HG03571 (cell line): ENCODE measurements around the gene RGR.

ENCODE experiments used
- ATAC-seq: cut with Tn5 transposase; IDR thresholded peaks from one replicate; pipeline ENCODE4 v1.9.1; 2021; ENCODE audit not compliant: unreplicated experiment

The RGR gene

GRCh38 chr10:84244651-84245270 is at the start of gene RGR:
Gene RGR, plus strand, starts transcription at chr10:84245053. Its CDS starts 38 bp downstream, at chr10:84245091.
- no peak for ATAC-seq

- ATAC-seq = no peak
Measured at GRCh38 chr10:84196083-84196482, 48.8 kb upstream of the RGR start.

DNA sequence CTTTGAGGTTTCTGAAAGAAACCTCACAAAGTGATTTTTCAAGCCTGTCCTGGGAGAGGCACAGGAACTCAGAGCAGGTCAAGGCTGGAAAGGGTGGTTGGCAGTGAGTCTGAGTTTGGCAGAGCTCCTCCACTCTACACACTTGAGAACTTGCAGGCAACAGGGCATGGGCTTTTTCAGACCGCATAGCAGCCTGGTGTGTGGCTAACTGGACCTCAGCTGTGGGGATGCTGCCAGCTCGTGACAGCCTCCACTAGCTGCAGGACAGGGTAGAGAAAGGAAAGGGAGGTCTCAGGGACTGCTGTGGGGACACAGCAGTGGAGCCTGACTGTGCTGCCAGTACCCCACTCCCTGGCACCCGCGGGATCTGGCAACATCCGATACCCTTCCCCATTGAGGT is 47.9 kb upstream of the RGR start:
- ATAC-seq = no peak

GRCh38 chr10:84197643-84198042 is 47.2 kb upstream of the RGR start:
- ATAC-seq = no peak

DNA sequence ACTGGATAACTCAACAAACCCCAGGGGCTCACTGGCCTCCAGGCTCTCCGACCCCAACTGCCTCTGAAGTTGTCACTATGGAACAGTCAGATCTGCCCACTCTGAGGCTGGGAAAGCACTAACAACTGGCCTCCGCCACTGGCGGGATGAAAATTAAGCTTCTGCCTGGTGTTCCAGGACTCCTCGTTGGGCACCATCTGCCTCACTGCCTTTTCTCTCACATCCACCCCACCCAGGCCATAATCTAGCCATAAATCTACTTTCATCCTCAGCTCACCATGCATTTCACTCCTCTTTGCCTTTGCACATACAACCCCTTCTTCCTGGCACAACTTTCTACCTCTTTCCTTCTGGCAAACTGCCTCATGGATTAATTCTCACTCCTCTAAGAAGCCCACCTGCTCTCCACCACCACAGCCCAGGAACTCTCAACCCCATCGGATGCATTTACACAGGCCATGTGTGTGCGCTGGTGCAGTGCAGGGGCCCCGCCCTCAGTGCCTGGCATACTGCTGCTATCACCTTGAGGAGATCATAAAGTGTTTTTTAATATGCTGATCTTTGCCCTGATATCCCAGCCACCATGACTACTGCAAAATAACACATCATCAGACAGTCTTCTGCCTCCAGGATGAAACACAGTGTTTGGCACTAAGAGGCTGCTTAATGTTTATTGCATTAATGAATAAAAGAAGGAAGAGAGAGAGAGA is 46.5 kb upstream of the RGR start:
- no peak for ATAC-seq

GRCh38 chr10:84200537-84201243 is 44.2 kb upstream of the RGR start:
- no peak for ATAC-seq

DNA sequence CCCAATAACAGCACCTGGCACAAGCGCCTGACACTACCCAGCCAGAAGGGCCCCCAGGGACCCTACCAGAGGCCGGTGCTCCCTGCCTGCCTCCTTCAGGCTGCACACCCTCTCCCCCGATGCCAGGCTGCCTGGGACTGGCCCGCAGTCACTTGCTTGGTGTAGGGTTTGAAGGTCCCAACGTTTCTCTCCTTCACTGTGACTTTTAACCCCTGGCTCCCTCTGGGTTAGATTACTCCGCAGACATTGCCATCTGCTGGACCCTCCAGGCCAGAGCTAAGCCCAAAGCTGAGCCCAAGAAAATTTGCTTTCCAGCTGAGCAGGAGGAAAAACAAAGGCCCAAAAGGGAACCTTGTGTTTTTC is 43.6 kb upstream of the RGR start:
- ATAC-seq = no peak

DNA sequence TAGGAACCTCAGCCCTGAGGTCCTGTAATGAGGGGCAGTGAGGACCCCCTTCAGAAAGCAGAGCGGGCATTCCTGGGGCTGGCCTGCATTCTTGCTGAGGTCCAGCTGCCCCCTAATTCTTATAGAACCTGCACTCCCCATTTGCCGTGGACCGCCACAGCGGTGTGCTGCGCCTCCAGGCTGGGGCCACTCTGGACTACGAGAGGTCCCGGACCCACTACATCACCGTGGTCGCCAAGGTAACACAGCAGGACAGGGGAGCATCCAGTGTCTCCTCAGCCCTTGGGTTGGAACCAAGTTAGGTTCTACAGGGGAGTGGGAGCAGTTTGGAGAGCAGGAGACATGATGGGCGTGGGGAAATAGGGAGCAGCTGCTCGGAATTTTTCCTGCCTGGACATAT is 43.2 kb upstream of the RGR start:
- ATAC-seq = no peak

DNA sequence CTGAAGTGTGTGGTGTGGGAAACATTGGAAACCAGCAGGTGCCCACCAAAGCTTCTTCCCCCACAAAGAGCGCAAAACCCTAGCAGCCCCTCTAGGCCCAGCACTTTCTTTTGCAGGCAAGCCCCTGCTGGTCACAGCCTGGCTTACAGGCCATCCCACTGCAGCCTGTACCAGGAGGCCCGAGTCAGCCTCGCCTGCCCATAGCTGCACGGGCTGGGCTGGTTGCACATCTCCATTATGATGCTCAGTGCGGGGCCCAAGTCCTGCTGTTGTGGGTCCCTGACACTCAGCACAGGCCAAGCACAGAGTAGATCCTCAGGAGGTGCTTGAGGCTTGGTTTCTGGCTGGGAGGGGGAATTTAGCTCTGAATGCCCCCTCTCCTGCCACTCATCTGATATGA is 42.5 kb upstream of the RGR start:
- ATAC-seq = no peak

DNA sequence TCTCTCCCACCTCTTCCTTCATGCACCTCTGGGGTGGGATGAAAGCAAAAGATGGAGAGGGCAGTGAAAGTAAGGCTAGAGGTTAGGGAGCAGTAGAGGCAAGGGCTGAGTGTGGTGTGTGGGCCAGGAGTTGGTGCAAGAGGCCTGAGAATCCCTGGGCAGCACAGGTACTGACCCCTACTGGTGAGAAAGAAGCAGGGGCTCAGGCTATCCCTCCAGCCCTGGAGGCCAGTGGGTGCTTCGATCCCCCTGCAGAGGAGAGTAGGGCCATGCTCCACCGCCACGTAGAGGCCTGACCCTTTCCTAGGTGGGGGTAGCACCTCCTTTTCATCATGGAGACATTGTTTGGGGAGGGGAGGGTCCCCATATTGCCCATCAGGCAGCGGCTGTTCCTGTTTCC is 40.7 kb upstream of the RGR start:
- peak; percentile 63 for ATAC-seq

GRCh38 chr10:84204610-84205009 is 40.2 kb upstream of the RGR start:
- ATAC-seq = no peak

DNA sequence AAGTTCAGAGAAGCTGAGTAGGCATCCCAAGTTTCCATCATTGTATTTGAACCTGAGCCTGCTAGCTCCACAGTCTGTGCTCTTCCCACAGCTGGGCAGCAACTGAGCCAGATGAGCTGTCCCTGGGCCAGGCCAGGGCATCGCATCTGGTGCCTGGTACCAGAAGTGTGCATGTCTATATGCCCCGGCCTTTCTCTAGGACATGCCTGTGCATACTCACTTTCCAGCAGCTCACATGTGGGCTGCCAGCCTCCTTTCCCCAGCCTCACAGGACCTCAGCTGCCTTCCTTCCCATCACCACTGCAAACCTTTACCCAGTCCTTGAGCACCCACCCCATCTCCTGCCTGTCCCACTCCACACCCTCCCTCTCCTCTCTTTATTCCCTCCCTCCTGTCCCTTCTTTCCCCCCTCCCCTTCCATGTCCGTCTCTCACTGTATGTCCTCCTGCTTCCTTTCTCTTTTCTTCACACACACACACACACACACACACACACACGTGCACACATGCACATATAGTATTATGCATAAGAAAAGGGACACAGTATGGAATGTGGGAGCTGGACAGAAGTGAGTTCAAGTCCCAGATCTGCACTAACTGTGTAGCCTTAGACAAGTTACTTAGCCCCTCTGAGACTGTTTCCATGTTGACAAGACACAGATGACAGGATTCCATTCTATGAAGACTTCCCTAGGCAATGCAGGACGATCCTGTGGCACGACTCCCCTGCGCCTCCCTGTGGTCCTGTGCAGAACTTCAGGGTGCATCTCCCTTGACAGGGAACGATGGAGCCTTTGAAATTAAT is 39.6 kb upstream of the RGR start:
- peak; percentile 76 for ATAC-seq

DNA sequence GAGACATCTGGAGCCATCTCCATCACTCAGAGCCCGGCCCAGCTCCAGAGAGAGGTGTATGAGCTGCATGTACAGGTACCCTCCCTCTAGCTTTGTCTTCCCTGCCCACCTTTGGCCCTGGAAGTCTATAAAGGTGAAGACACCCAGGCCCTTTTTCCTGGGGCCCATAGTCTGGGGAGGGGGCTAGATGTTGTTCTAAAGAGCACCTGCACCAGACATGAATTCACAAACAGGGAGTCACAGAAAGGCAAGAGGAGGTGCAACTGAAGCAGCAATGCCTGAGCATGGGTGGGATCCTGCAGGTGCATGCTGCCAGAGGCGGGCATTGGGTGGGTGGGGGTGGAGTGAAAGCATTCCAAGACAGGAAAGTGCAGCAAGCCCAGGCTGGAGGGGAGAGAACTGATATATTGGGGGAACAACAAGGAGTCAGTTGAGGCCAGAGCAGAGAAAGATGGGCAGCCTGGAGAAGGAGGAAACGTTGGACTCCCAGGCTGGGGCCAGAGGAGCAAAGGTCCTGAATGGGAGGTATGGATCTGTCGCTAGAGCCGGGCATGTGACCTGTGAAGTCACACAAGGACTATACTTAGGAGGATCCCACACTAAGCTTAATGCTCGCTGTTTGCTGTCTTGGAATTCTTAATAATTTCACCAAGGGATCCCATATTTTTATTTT is 38.9 kb upstream of the RGR start:
- no peak for ATAC-seq

GRCh38 chr10:84208023-84208422 is 36.8 kb upstream of the RGR start:
- ATAC-seq = no peak

- no peak for ATAC-seq
Measured at GRCh38 chr10:84211566-84211965, 33.3 kb upstream of the RGR start.

GRCh38 chr10:84212014-84212413 is 32.8 kb upstream of the RGR start:
- no peak for ATAC-seq

GRCh38 chr10:84213076-84213475 is 31.8 kb upstream of the RGR start:
- ATAC-seq = no peak

DNA sequence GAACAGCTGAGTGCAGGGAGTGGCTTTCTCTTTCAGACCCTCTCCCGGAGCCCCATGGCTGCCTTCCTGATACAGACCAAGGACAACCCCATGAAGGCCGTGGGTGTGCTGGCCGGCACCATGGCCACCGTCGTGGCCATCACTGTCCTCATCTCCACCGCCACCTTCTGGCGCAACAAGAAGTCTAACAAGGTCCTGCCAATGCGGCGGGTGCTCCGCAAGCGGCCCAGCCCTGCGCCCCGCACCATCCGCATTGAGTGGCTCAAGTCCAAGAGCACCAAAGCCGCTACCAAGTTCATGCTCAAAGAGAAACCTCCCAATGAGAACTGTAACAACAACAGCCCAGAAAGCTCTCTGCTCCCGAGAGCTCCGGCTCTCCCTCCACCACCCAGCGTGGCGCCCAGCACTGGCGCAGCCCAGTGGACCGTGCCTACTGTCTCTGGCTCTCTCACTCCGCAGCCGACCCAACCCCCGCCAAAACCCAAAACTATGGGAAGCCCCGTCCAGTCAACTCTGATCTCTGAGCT is 30.7 kb upstream of the RGR start:
- ATAC-seq = no peak

GRCh38 chr10:84214612-84215235 is 30.1 kb upstream of the RGR start:
- ATAC-seq = peak; percentile 65

DNA sequence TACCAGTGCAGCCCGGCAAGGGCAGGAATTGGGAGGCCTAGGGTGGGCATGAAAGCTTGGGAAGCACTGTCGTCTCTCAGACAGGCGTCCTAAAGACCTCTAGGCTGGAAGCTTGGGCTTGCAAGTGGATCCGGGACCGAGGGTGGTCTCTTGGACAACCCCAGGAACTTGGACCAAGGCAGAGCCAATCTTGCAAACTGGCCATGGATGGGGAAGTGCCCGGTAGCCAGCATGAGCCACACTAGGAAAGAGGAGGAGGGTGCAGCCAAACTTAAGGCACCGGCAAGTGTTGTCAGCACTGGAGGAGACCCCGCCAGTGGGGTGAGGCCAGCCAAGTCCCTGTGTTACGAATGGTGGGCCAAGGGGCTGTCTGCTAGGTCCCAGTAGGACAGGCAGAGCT is 28.0 kb upstream of the RGR start:
- no peak for ATAC-seq
